ENCODE data around the gene PON2.

Gene PON2

DNA sequence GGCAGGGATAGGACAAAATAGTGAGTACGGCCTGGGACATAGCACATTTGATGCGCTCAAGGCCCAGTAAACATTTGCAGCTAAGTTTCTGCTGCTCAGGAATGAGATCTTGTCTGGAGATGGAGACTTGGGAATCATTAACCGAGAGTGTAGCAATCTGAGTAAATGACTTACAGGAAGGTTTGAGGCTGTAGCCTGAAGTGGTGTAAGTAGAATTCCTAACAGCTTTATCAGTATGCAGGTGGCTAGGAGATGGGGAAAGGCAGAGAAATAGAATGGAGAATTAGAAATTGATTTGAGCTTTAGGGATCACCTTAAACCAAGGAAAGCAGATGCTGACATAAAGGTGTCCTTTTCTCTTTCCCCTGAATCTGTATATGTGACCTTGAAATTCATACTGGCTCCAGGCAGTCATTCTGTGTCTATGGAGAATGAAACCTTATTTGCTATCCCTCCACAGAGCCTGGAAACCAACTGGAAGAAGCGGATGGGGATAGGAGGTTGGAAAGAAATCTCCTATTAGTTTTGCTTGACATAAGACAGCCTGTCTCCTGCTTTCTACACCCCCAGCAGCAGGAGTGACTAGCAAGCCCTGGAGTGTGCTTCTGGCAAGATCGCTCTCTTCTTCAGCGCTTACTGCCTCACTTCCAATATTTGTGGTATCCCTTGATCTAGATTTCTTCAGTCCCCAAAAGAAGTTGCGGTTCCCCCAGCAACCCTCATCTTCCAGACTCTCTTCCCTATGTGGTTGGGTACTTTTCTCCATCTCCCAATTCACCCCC is 6.4 kb upstream of the PON2 start:
- Histone ChIP-seq H3K27ac (ENCODE audit: low read depth, low read length, severe bottlenecking) (no peak overlapping the region), H3K9me3 (ENCODE audit: control insufficient read depth, low read length) (no peaks in the 10 kb centered on the region), H3K4me3 (ENCODE audit: extremely low read depth, insufficient read depth, low read length, poor library complexity, severe bottlenecking) (no peak overlapping the region), H3K4me1 (ENCODE audit: control insufficient read depth, insufficient read depth, low read length, poor library complexity, severe bottlenecking) (no peaks in the 10 kb centered on the region), H3K36me3 (ENCODE audit: control insufficient read depth, insufficient read depth, low read length) (no peaks in the 10 kb centered on the region)
- WGBS, 2 experiments (ENCODE audit: insufficient coverage in 2 of 2): 86 to 90% methylated on average over 6 of the region's 7 CpGs

DNA sequence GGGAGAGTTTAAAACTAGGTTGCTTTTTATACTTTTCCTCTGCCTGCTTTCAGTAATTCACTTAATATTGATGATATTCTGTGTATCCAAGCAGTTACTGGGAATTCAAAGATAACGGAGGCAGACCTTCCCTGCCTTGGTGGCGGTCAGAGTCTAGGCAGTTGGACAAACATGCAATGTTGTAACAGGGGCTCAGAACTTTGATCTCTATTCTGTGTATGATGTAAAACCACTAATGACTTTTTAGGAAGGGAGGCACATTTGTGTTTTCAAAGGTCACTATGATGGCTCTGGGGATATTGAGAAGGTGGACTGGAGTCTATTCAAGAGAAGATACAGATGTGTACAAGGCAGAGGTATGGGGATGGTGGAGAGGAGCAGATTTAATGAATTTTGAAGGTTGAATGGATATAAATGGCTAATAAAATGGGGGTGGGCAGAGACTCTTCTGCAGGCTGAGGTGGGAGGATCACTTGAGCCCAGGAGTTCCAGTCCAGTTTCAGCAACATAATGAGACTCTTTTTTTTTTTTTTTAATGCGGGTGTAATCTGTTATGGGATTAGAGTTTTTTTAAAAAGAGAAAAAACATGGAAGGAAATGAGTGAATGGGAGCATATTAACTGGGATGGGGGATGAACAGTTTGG is 5.7 kb upstream of the PON2 start:
- no peak overlapping the region for H3K27ac ChIP-seq (ENCODE audit: low read depth, low read length, severe bottlenecking)
- H3K36me3 ChIP-seq (ENCODE audit: control insufficient read depth, insufficient read depth, low read length): no peaks in the 10 kb centered on the region
- H3K4me3 ChIP-seq (ENCODE audit: extremely low read depth, insufficient read depth, low read length, poor library complexity, severe bottlenecking): no peak overlapping the region
- no peaks in the 10 kb centered on the region for H3K9me3 ChIP-seq (ENCODE audit: control insufficient read depth, low read length)
- H3K4me1 ChIP-seq (ENCODE audit: control insufficient read depth, insufficient read depth, low read length, poor library complexity, severe bottlenecking): no peaks in the 10 kb centered on the region
- 100% methylated on average over 2 of the region's 3 CpGs for WGBS, 2 experiments (ENCODE audit: insufficient coverage in 2 of 2)

DNA sequence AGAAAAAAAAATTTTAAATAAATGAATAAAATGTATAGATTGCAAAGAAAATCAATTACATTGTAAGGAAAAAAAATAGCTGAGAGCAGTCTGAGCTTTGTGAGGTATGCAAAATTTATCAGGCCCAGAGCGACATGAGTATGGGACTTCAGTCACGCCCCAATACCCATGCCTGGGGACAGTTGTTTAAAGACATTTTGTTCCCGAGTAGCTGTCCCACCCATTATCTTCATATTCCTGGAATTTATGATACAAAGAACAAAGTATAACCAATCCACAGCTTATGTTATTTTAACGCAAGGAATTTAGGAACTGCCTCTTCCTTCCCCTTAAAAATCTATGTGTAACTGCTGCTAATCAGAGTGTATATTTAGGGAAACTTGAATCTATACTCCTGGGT is 1.6 kb upstream of the PON2 start:
- no peaks in the 10 kb centered on the region for H3K9me3 ChIP-seq (ENCODE audit: control insufficient read depth, low read length)
- H3K27ac ChIP-seq (ENCODE audit: low read depth, low read length, severe bottlenecking): no peak overlapping the region
- no peaks in the 10 kb centered on the region for H3K4me1 ChIP-seq (ENCODE audit: control insufficient read depth, insufficient read depth, low read length, poor library complexity, severe bottlenecking)
- WGBS, 2 experiments (ENCODE audit: insufficient coverage in 2 of 2): 80 to 100% methylated on average over 1 to 2 of the region's 4 CpGs
- no peak overlapping the region for H3K4me3 ChIP-seq (ENCODE audit: extremely low read depth, insufficient read depth, low read length, poor library complexity, severe bottlenecking)
- H3K36me3 ChIP-seq (ENCODE audit: control insufficient read depth, insufficient read depth, low read length): peaks cover 20% of the 10 kb centered on the region

GRCh38 chr7:95435422-95435780 is 573 bp upstream of the PON2 start:
- H3K4me3 ChIP-seq (ENCODE audit: extremely low read depth, insufficient read depth, low read length, poor library complexity, severe bottlenecking): peak overlapping the region; percentile 63

DNA sequence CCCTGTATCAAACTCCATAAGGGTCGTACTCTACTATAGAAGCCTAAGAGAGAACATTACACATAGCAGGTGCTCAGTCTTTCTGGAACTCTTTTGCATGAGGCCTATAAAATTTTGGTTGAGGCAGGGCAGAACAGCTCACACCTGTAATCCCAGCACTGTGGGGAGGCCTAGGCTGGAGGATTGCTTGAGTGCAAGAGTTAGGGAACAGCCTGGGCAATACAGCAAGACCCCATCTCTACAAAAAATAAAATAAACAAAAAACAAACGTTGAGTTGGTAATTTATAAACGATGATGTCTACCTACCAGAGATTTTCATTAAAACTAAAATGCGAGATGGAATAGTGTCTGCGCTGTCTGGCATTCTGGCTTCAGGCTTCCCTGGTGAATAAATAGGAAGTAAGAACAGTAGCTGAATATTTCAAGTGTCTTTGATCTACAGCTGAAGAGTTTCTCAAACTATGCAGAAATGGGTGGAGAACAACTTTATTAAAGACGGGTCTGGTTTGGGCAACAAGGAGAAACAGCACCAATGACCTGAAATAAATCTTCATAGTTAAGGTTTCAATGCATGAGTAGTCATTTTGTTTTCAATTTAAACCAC is 774 bp downstream of the PON2 start:
- peak overlapping the region; percentile 63 for H3K4me3 ChIP-seq (ENCODE audit: extremely low read depth, insufficient read depth, low read length, poor library complexity, severe bottlenecking)
- H3K36me3 ChIP-seq (ENCODE audit: control insufficient read depth, insufficient read depth, low read length): peaks cover 36% of the 10 kb centered on the region
- H3K9me3 ChIP-seq (ENCODE audit: control insufficient read depth, low read length): no peaks in the 10 kb centered on the region
- no peaks in the 10 kb centered on the region for H3K4me1 ChIP-seq (ENCODE audit: control insufficient read depth, insufficient read depth, low read length, poor library complexity, severe bottlenecking)
- peak overlapping the region; percentile 85 for H3K27ac ChIP-seq (ENCODE audit: low read depth, low read length, severe bottlenecking)
- 77 to 86% methylated on average over 3 to 4 of the region's 6 CpGs for WGBS, 2 experiments (ENCODE audit: insufficient coverage in 2 of 2)

More at GRCh38 chr7:95435422-95435780, 573 bp upstream of the PON2 start:
- Histone ChIP-seq H3K4me1 (ENCODE audit: control insufficient read depth, insufficient read depth, low read length, poor library complexity, severe bottlenecking) (no peaks in the 10 kb centered on the region), H3K27ac (ENCODE audit: low read depth, low read length, severe bottlenecking) (peak overlapping the region; percentile 85), H3K36me3 (ENCODE audit: control insufficient read depth, insufficient read depth, low read length) (peaks cover 28% of the 10 kb centered on the region), H3K9me3 (ENCODE audit: control insufficient read depth, low read length) (no peaks in the 10 kb centered on the region)
- WGBS, 2 experiments (ENCODE audit: insufficient coverage in 2 of 2): 71 to 85% methylated on average over 4 to 6 of the region's 9 CpGs

DNA sequence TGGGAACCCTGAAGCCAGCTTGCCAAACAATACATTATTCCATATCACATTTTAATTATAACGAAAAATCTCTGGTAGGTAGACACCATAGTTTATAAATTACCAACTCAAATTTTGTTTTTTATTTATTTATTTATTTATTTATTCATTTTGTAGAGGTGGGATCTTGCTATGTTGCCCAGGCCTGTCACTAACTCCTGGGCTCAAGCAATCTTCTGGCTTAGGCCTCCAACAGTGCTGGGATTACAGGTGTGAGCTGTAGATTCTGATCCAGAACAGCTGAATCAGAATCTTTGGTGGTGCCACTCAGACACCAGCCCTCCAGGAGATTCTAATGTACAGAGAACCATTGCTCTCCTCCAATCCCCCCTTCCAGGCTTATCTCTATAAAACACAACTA is 1.7 kb downstream of the PON2 start:
- WGBS, 2 experiments (ENCODE audit: insufficient coverage in 2 of 2): no CpG with 5 or more reads among the region's 1 CpG
- H3K9me3 ChIP-seq (ENCODE audit: control insufficient read depth, low read length): no peaks in the 10 kb centered on the region
- H3K27ac ChIP-seq (ENCODE audit: low read depth, low read length, severe bottlenecking): no peak overlapping the region

DNA sequence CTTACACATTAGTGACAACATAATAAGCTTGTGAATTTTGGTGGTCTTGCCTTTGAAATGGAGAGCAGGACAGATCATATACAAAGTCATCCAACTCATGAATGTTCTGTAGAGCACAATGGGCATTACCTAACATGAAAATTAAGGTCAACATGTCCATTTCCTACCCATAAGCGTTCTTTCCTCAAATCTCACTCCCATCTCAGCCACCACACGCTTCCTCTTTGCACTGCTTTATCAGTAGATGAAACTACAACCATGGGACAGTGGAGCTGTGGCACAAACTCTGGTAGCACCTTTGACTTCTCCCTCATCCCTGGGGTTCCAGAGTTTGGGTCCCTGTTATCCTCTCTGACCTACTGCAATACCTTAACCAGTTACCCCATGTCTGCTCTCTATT is 2.2 kb downstream of the PON2 start:
- Histone ChIP-seq H3K9me3 (ENCODE audit: control insufficient read depth, low read length) (no peaks in the 10 kb centered on the region), H3K4me3 (ENCODE audit: extremely low read depth, insufficient read depth, low read length, poor library complexity, severe bottlenecking) (no peak overlapping the region), H3K27ac (ENCODE audit: low read depth, low read length, severe bottlenecking) (no peak overlapping the region), H3K4me1 (ENCODE audit: control insufficient read depth, insufficient read depth, low read length, poor library complexity, severe bottlenecking) (no peaks in the 10 kb centered on the region), H3K36me3 (ENCODE audit: control insufficient read depth, insufficient read depth, low read length) (peaks cover 41% of the 10 kb centered on the region)
- 82 to 95% methylated on average over 2 of the region's 2 CpGs for WGBS, 2 experiments (ENCODE audit: insufficient coverage in 2 of 2)

More for the DNA sequence above, 1.7 kb downstream of the PON2 start:
- H3K36me3 ChIP-seq (ENCODE audit: control insufficient read depth, insufficient read depth, low read length): peaks cover 41% of the 10 kb centered on the region
- H3K4me3 ChIP-seq (ENCODE audit: extremely low read depth, insufficient read depth, low read length, poor library complexity, severe bottlenecking): no peak overlapping the region
- no peaks in the 10 kb centered on the region for H3K4me1 ChIP-seq (ENCODE audit: control insufficient read depth, insufficient read depth, low read length, poor library complexity, severe bottlenecking)

GRCh38 chr7:95430864-95431263 is 4.0 kb downstream of the PON2 start:
- Histone ChIP-seq H3K36me3 (ENCODE audit: control insufficient read depth, insufficient read depth, low read length) (peaks cover 44% of the 10 kb centered on the region), H3K9me3 (ENCODE audit: control insufficient read depth, low read length) (no peaks in the 10 kb centered on the region), H3K4me1 (ENCODE audit: control insufficient read depth, insufficient read depth, low read length, poor library complexity, severe bottlenecking) (no peaks in the 10 kb centered on the region), H3K27ac (ENCODE audit: low read depth, low read length, severe bottlenecking) (no peak overlapping the region), H3K4me3 (ENCODE audit: extremely low read depth, insufficient read depth, low read length, poor library complexity, severe bottlenecking) (no peak overlapping the region)
- WGBS, 2 experiments (ENCODE audit: insufficient coverage in 2 of 2): 92 to 100% methylated on average over 2 of the region's 2 CpGs

DNA sequence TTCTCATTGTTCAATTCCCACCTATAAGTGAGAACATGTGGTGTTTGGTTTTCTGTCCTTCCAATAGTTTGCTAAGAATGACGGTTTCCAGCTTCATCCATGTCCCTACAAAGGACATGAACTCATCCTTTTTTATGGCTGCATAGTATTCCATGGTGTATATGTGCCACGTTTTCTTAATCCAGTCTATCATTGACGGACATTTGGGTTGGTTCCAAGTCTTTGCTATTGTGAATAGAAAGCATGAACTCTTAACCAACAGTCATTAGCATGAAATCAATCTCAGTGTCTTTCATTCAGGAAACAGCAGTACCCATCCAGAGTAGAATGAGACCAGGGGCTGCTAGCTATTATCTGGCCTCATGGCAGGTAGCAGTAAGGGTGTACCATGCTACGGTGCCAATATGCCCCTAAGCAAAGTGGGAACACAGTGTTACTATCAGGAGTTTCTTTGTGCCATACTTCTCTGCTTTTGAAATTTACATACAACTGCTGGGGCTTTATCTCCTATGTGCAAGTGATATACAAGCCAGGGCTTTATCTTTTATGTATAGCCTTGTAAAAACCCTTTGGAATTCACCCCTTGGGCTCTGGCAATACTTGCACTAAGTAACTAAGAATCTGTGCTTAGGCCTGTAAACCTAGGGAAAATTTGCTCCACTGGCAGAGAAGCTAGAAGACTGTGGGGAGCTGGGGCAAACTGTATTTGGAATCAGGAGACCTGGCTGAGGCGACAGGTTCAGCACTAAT is 5.4 kb downstream of the PON2 start:
- peaks cover 5% of the 10 kb centered on the region for H3K4me1 ChIP-seq (ENCODE audit: control insufficient read depth, insufficient read depth, low read length, poor library complexity, severe bottlenecking)
- no peaks in the 10 kb centered on the region for H3K9me3 ChIP-seq (ENCODE audit: control insufficient read depth, low read length)
- H3K36me3 ChIP-seq (ENCODE audit: control insufficient read depth, insufficient read depth, low read length): peaks cover 54% of the 10 kb centered on the region
- no peak overlapping the region for H3K27ac ChIP-seq (ENCODE audit: low read depth, low read length, severe bottlenecking)
- H3K4me3 ChIP-seq (ENCODE audit: extremely low read depth, insufficient read depth, low read length, poor library complexity, severe bottlenecking): no peak overlapping the region
- 90 to 100% methylated on average over 1 of the region's 5 CpGs for WGBS, 2 experiments (ENCODE audit: insufficient coverage in 2 of 2)

DNA sequence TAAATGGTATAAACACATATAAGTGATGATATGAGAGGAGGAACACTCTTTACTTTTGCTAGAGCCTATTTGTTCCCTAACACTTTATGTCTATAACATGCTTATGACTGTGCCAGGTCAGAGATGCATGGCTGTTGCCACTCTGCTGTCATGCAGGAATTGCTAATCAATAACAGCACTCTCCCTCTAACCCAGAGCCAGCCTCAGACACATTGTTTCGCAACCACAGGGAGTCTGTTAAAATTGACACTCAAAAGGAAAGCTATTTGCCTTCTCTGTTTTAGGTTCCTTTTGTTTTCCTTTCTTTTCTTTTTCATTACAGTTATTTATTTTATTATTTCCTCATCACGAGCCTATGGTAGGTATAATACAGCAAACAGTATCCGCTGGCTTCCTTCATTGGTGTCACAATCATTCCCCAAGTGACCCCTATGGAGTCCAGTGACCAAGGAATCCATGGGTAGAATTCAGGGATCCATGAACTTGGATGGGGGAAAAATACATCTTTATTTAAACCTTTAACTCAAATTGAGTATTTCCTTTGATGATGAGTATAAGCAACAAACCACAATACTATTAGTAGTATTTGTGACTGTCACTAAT is 6.8 kb downstream of the PON2 start:
- WGBS, 2 experiments (ENCODE audit: insufficient coverage in 2 of 2): 89% methylated on average over 1 of the region's 3 CpGs; no CpG with 5 or more reads in 1 of the 2 experiments
- no peak overlapping the region for H3K4me3 ChIP-seq (ENCODE audit: extremely low read depth, insufficient read depth, low read length, poor library complexity, severe bottlenecking)
- H3K27ac ChIP-seq (ENCODE audit: low read depth, low read length, severe bottlenecking): no peak overlapping the region
- peaks cover 63% of the 10 kb centered on the region for H3K36me3 ChIP-seq (ENCODE audit: control insufficient read depth, insufficient read depth, low read length)
- H3K4me1 ChIP-seq (ENCODE audit: control insufficient read depth, insufficient read depth, low read length, poor library complexity, severe bottlenecking): peaks cover 5% of the 10 kb centered on the region
- no peaks in the 10 kb centered on the region for H3K9me3 ChIP-seq (ENCODE audit: control insufficient read depth, low read length)
